ENCODE measurements around the gene ZNF610.
"Not testable (repeated sequence)": the region's sequence is repeated elsewhere in the genome, so short reads cannot be mapped to it uniquely, and the experiment has no call there.

The ZNF610 gene

DNA sequence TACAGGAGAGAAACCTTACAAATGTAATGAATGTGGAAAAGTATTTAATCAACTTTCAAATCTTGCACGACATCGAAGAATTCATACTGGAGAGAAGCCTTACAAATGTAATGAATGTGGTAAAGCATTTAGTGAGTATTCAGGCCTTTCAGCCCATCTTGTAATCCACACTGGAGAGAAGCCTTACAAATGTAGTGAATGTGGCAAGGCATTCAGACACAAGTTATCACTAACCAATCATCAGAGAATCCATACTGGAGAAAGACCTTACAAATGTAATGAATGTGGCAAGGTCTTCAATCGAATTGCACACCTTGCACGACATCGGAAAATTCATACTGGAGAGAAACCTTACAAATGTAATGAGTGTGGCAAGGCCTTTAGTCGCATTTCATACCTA lies 13.6 kb upstream of the ZNF610 start:
- Histone ChIP-seq H3K36me3 (ENCODE audit: insufficient read depth, low read length) (peaks cover 71% of the 10 kb centered on the region), H3K9me3 (ENCODE audit: low read depth, low read length) (peaks cover 75% of the 10 kb centered on the region), H3K4me3 (no peak overlapping the region), H3K27ac (no peak overlapping the region), H3K9ac (ENCODE audit: insufficient read length) (no peak overlapping the region)
- no peak for DNase-seq (ENCODE audit: low read depth, low spot score)
- TF ChIP-seq POLR2AphosphoS5 (IDR thresholded peaks at IDR 0.05; ENCODE audit: borderline replicate concordance, low read depth, low read length) (no peak), FOXP2 (optimal IDR thresholded peaks at IDR 0.05; ENCODE audit: control extremely low read depth, extremely low read length, insufficient read depth) (no peak), EZH2 (IDR thresholded peaks at IDR 0.05) (no peak)

DNA sequence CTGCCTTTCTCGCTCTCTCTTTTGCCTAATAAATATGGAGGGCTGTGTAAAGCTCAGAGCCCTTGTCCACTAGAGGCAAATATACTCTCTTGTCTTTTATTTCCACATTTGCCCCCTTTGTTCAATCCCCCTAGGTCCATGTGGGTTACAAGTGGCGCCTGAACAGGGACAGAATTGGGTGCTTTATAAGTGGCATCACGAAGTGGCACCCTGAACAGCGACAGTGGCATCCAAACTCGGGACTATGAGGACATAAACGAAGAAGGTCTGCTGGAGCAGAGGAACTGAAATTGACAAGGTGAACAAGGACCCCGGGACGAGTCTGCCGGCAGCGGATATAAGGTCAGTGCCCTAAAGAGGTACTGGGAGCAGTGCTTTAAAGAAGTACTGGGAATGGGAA lies 4.3 kb upstream of the ZNF610 start:
- H3K27ac ChIP-seq = no peak overlapping the region
- DNase-seq (ENCODE audit: low read depth, low spot score) = no peak
- H3K9ac ChIP-seq (ENCODE audit: insufficient read length) = no peak overlapping the region
- TF ChIP-seq EZH2 (IDR thresholded peaks at IDR 0.05) = no peak
- TF ChIP-seq FOXP2 (optimal IDR thresholded peaks at IDR 0.05; ENCODE audit: control extremely low read depth, extremely low read length, insufficient read depth) = no peak
- no peak for TF ChIP-seq POLR2AphosphoS5 (IDR thresholded peaks at IDR 0.05; ENCODE audit: borderline replicate concordance, low read depth, low read length)
- H3K36me3 ChIP-seq (ENCODE audit: insufficient read depth, low read length) = no peaks in the 10 kb centered on the region
- H3K9me3 ChIP-seq (ENCODE audit: low read depth, low read length) = peaks cover 4% of the 10 kb centered on the region; the same call in 1 of the 2 replicates
- no peak overlapping the region for H3K4me3 ChIP-seq

DNA sequence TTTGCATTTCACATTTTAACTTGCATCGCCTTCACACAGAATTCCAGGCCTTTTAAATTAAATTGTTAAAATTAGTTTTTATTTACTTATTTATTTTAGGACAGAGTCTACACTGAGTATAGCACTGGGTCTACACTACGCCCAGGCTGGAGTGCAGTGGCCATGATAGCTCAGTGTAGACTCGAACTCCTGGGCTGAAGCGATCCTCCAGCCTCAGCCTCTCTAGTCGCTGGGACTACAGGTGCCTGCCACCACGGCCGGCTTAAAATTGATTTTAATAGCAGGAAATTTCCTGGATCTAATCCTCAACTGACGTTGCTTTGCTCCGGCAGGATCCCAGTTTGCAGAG lies 301 bp upstream of the ZNF610 start:
- no peak overlapping the region for H3K9ac ChIP-seq (ENCODE audit: insufficient read length)
- H3K27ac ChIP-seq = no peak overlapping the region
- peak overlapping the region; percentile 92 for H3K4me3 ChIP-seq
- TF ChIP-seq POLR2AphosphoS5 (IDR thresholded peaks at IDR 0.05; ENCODE audit: borderline replicate concordance, low read depth, low read length) (no peak), FOXP2 (optimal IDR thresholded peaks at IDR 0.05; ENCODE audit: control extremely low read depth, extremely low read length, insufficient read depth) (no peak), EZH2 (IDR thresholded peaks at IDR 0.05) (no peak)
- H3K36me3 ChIP-seq (ENCODE audit: insufficient read depth, low read length) = peaks cover 10% of the 10 kb centered on the region
- peaks cover 9% of the 10 kb centered on the region; the same call in 1 of the 2 replicates for H3K9me3 ChIP-seq (ENCODE audit: low read depth, low read length)
- DNase-seq (ENCODE audit: low read depth, low spot score) = no peak

DNA sequence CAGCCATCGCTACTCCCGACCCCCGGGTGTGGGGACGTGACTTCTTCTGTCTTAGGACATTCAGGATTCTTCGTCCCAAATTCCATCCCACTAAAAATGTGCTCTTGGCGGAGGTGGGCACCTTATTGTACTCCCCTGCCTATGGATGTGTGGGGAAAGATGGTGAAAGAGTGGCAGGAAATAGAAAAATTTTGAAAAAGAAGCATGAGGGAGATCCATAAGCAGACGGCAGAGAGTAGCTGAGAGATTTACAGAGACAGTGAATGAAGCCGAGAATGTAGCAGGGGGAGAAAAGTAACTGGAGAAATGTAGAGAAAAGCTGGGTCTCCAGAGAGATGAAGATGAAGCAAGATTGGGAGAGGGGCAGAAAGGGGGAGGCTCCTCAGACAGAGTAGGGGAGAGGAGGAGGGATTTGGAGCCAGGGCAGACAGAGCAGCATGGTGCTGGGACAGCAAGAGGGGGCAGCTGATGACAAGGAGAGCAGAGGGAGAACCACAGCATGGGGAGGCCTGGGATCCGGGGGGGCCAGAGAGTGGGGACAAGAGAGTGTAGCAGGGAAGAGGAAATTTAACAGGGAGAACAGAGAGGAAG lies 843 bp downstream of the ZNF610 start:
- H3K4me3 ChIP-seq = peak overlapping the region; percentile 92
- TF ChIP-seq FOXP2 (optimal IDR thresholded peaks at IDR 0.05; ENCODE audit: control extremely low read depth, extremely low read length, insufficient read depth) (no peak), POLR2AphosphoS5 (IDR thresholded peaks at IDR 0.05; ENCODE audit: borderline replicate concordance, low read depth, low read length) (no peak)
- H3K36me3 ChIP-seq (ENCODE audit: insufficient read depth, low read length) = peaks cover 10% of the 10 kb centered on the region
- peaks cover 9% of the 10 kb centered on the region; the same call in 1 of the 2 replicates for H3K9me3 ChIP-seq (ENCODE audit: low read depth, low read length)
- peak overlapping the region; percentile 97 for H3K9ac ChIP-seq (ENCODE audit: insufficient read length)
- no peak for DNase-seq (ENCODE audit: low read depth, low spot score)
- peak overlapping the region; percentile 76; the same call in 1 of the 2 replicates for H3K27ac ChIP-seq

DNA sequence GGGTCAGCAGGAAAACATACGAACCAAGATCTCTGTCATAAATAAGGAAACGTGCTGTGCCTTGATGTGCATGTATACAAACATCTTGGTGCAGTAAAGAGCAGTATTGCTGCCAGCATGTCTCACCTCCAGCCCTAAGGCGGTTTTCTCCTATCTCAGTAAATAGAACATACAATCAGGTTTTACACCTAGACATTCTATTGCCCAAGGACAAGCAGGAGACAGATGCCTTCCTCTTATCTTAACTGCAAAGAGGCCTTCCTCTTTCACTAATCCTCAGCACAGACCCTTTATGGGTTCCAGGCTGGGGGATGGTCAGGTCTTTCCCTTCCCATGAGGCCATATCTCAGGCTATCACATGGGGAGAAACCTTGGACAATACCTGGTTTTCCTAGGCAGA lies 3.0 kb downstream of the ZNF610 start:
- not testable (repeated sequence) for H3K36me3 ChIP-seq (ENCODE audit: insufficient read depth, low read length); DNase-seq (ENCODE audit: low read depth, low spot score); H3K27ac ChIP-seq; H3K9me3 ChIP-seq (ENCODE audit: low read depth, low read length); H3K4me3 ChIP-seq; H3K9ac ChIP-seq (ENCODE audit: insufficient read length)

DNA sequence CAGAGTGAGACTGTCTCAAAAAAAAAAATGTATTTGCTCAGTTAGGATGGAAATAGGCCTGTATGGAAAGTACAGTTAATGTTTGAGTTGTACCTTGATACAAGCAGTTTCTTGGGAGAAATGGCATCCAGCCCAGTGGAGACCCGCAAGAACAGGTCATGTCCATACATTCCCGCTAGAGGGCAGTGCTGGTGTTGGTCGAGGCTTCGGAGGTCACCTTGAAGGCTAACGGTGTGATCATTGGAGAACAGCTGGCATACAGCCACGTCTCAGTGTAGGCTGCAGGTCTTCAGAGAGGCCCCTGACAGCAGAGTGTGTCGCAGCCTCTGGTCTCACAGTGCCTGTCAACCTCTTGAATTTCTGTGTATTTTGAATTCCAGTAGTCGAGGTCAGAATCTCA lies 7.5 kb downstream of the ZNF610 start:
- DNase-seq (ENCODE audit: low read depth, low spot score) = no peak
- Histone ChIP-seq H3K9ac (ENCODE audit: insufficient read length) (no peak overlapping the region), H3K27ac (no peak overlapping the region), H3K4me3 (no peak overlapping the region), H3K36me3 (ENCODE audit: insufficient read depth, low read length) (peaks cover 11% of the 10 kb centered on the region), H3K9me3 (ENCODE audit: low read depth, low read length) (no peaks in the 10 kb centered on the region)
- TF ChIP-seq POLR2AphosphoS5 (IDR thresholded peaks at IDR 0.05; ENCODE audit: borderline replicate concordance, low read depth, low read length) (no peak), FOXP2 (optimal IDR thresholded peaks at IDR 0.05; ENCODE audit: control extremely low read depth, extremely low read length, insufficient read depth) (no peak), EZH2 (IDR thresholded peaks at IDR 0.05) (no peak)

DNA sequence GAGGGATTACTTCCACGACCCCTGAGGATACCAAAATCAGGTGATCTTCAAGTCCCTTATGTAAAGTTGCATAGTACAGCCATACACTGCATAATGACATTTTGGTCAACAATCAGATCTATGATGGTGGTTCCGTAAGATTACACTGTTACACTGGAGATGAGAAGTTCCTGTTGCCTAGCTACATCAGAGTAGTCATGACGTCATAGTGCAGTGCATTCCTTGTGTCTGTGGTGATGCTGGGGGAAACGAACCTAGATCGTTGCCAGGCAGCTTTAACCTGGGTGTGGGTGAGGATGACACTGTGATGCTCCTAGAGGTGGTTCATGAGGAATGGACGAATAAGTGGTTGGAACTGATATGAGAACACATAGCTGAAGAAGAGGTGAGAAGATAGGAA lies 9.1 kb downstream of the ZNF610 start:
- Histone ChIP-seq H3K4me3 (no peak overlapping the region), H3K9ac (ENCODE audit: insufficient read length) (no peak overlapping the region), H3K36me3 (ENCODE audit: insufficient read depth, low read length) (peaks cover 23% of the 10 kb centered on the region), H3K9me3 (ENCODE audit: low read depth, low read length) (no peaks in the 10 kb centered on the region; the same call in 1 of the 2 replicates), H3K27ac (no peak overlapping the region)
- TF ChIP-seq EZH2 (IDR thresholded peaks at IDR 0.05) = no peak
- TF ChIP-seq POLR2AphosphoS5 (IDR thresholded peaks at IDR 0.05; ENCODE audit: borderline replicate concordance, low read depth, low read length) = no peak
- no peak for TF ChIP-seq FOXP2 (optimal IDR thresholded peaks at IDR 0.05; ENCODE audit: control extremely low read depth, extremely low read length, insufficient read depth)
- DNase-seq (ENCODE audit: low read depth, low spot score) = no peak

DNA sequence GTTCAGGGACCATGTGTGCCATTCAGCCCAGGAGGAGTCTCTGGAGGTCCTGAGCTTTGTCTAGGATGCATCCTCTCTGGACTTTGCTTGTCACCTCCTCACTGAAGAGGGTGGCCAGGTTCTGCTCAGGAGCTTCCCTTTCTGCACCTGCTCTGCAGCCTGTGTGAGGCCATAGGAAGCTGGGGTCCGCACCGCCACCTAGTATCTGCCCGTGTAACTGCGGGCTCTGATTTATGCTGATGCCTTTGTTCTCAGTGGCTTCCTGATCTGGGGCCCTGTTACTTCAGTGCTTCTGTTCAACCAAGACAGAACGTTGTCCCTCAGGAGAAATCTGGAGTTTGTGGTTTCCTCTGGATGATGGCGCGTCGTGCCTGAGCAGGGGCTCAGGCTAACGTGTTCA lies 15.5 kb downstream of the ZNF610 start:
- DNase-seq (ENCODE audit: low read depth, low spot score) = no peak

DNA sequence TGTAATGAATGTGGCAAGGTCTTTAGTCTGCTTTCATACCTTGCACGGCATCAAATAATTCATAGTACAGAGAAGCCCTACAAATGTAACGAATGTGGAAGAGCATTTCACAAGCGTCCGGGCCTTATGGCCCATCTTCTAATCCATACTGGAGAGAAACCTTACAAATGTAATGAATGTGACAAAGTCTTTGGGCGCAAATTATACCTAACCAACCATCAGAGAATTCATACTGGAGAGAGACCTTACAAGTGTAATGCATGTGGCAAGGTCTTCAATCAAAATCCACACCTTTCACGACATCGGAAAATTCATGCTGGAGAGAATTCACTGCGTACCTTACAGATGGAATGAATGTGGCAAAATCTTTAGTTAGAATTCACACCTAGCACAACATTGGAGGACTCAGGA lies 30.4 kb downstream of the ZNF610 start:
- Histone ChIP-seq H3K27ac (no peak overlapping the region), H3K36me3 (ENCODE audit: insufficient read depth, low read length) (peaks cover 30% of the 10 kb centered on the region), H3K9me3 (ENCODE audit: low read depth, low read length) (peaks cover 17% of the 10 kb centered on the region), H3K4me3 (no peak overlapping the region), H3K9ac (ENCODE audit: insufficient read length) (no peak overlapping the region)
- DNase-seq (ENCODE audit: low read depth, low spot score) = no peak
- no peak for TF ChIP-seq POLR2AphosphoS5 (IDR thresholded peaks at IDR 0.05; ENCODE audit: borderline replicate concordance, low read depth, low read length)
- no peak for TF ChIP-seq EZH2 (IDR thresholded peaks at IDR 0.05)
- no peak for TF ChIP-seq FOXP2 (optimal IDR thresholded peaks at IDR 0.05; ENCODE audit: control extremely low read depth, extremely low read length, insufficient read depth)

More for the DNA sequence above, 15.5 kb downstream of the ZNF610 start:
- Histone ChIP-seq H3K36me3 (ENCODE audit: insufficient read depth, low read length) (peaks cover 57% of the 10 kb centered on the region), H3K9me3 (ENCODE audit: low read depth, low read length) (no peaks in the 10 kb centered on the region; the same call in 1 of the 2 replicates), H3K4me3 (no peak overlapping the region), H3K27ac (no peak overlapping the region), H3K9ac (ENCODE audit: insufficient read length) (no peak overlapping the region)
- no peak for TF ChIP-seq FOXP2 (optimal IDR thresholded peaks at IDR 0.05; ENCODE audit: control extremely low read depth, extremely low read length, insufficient read depth)
- no peak for TF ChIP-seq POLR2AphosphoS5 (IDR thresholded peaks at IDR 0.05; ENCODE audit: borderline replicate concordance, low read depth, low read length)
- TF ChIP-seq EZH2 (IDR thresholded peaks at IDR 0.05) = no peak

Measured in SK-N-MC (cell line).